Neural progenitor cell (in vitro differentiated cells): Measurements from ENCODE around the gene ZSCAN29.
A peak's percentile ranks its signal among the peaks of the same experiment; 100 is the strongest.

Experiments
- EZH2 ChIP-seq: fragments of 200-600 bp; sonication (generic); IDR thresholded peaks from 2 replicates; pipeline ENCODE4 v1.6.1; 2017; ENCODE audit warnings: antibody characterized with exemption, mild to moderate bottlenecking, moderate library complexity
- EZH2phosphoT487 ChIP-seq: fragments of 200-600 bp; sonication (generic); IDR thresholded peaks from 2 replicates; pipeline ENCODE4 v1.6.1; 2017; ENCODE audit warnings: antibody characterized with exemption
- TF ChIP-seq, protein P1 (sequence below): fragments of 200-600 bp; sonication (generic); IDR thresholded peaks from 2 replicates; pipeline ENCODE4 v1.5.1; 2017; ENCODE audit warnings: antibody characterized with exemption, mild to moderate bottlenecking

DNA sequence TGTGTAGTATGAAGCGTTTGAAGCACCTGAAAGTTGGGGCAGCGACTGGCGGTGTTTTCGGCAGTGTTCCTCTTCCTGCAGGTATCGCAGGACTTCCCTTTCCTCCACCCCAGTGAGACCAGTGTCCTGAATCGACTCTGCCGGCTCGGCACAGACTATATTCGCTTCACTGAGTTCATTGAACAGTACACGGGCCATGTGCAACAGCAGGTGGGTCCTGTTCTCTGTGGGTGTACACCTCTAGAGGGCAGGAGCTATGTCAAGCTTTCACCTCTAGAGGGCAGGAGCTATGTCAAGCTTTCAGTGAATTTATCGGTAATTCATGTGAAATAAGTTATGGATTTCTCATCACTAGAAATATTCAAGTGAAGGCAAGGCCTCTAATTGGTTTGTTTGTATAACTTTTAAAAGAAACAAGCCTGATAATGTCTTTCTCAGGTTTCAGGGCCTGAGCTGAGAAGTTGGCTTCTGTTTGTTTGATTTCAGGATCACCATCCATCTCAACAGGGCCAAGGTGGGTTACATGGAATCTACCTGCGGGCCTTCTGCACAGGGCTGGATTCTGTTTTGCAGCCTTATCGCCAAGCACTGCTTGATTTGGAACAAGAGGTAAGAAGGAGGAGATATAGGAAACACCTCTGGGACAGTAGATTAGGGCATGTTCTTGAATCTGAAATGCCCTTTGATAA lies 5.3 kb upstream of the ZSCAN29 start:
- TF ChIP-seq, protein P1, sequence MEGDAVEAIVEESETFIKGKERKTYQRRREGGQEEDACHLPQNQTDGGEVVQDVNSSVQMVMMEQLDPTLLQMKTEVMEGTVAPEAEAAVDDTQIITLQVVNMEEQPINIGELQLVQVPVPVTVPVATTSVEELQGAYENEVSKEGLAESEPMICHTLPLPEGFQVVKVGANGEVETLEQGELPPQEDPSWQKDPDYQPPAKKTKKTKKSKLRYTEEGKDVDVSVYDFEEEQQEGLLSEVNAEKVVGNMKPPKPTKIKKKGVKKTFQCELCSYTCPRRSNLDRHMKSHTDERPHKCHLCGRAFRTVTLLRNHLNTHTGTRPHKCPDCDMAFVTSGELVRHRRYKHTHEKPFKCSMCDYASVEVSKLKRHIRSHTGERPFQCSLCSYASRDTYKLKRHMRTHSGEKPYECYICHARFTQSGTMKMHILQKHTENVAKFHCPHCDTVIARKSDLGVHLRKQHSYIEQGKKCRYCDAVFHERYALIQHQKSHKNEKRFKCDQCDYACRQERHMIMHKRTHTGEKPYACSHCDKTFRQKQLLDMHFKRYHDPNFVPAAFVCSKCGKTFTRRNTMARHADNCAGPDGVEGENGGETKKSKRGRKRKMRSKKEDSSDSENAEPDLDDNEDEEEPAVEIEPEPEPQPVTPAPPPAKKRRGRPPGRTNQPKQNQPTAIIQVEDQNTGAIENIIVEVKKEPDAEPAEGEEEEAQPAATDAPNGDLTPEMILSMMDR, result peak; percentile 93
- TF ChIP-seq EZH2 (no peak), EZH2phosphoT487 (no peak)
